Parathyroid adenoma (tissue), 2 donors: ENCODE measurements around the gene FMNL2.

Experiments
- H2AFZ ChIP-seq: fragments of 300-600 bp; sonication (generic); one replicate; pipeline ENCODE4 v1.7.0; 2017; ENCODE audit warnings: antibody characterized with exemption, mild to moderate bottlenecking
- H3K27ac ChIP-seq: fragments of 300-600 bp; sonication (generic); one replicate; pipeline ENCODE4 v1.7.0; 2017
- H3K27me3 ChIP-seq: fragments of 300-600 bp; sonication (generic); one replicate; pipeline ENCODE4 v1.7.0; 2017; ENCODE audit warnings: low read length; ENCODE audit not compliant: control insufficient read depth, insufficient read depth
- H3K36me3 ChIP-seq: fragments of 300-600 bp; sonication (generic); one replicate; pipeline ENCODE4 v1.7.0; 2017; ENCODE audit warnings: low read length; ENCODE audit not compliant: control insufficient read depth, insufficient read depth
- H3K4me1 ChIP-seq: fragments of 300-600 bp; sonication (generic); one replicate; pipeline ENCODE4 v1.7.0; 2017; ENCODE audit warnings: control low read depth
- H3K4me2 ChIP-seq: fragments of 300-600 bp; sonication (generic); one replicate; pipeline ENCODE4 v1.7.0; 2017; ENCODE audit warnings: low read length
- H3K4me3 ChIP-seq: fragments of 300-600 bp; sonication (generic); one replicate; pipeline ENCODE4 v1.7.0; 2017; ENCODE audit warnings: low read depth, low read length
- H3K79me2 ChIP-seq: fragments of 300-600 bp; sonication (generic); one replicate; pipeline ENCODE4 v1.7.0; 2017; ENCODE audit warnings: control low read depth
- H3K9ac ChIP-seq: fragments of 300-600 bp; sonication (generic); one replicate; pipeline ENCODE4 v1.7.0; 2017; ENCODE audit warnings: mild to moderate bottlenecking
- H3K9me3 ChIP-seq: fragments of 300-600 bp; sonication (generic); one replicate; pipeline ENCODE4 v1.7.0; 2017; ENCODE audit warnings: low read length; ENCODE audit not compliant: control insufficient read depth
- CTCF ChIP-seq: fragments of 300-600 bp; sonication (generic); IDR thresholded peaks from one replicate; pipeline ENCODE4 v1.7.0; 2017; ENCODE audit warnings: antibody characterized with exemption, mild to moderate bottlenecking
- donor health status: primary hyperparathyroidism.

The FMNL2 gene

GRCh38 chr2:152372438-152372984, 37.5 kb downstream of the FMNL2 start:
- no peak overlapping the region for H3K9ac ChIP-seq
- H3K79me2 ChIP-seq = peaks cover 2% of the 10 kb centered on the region
- peaks cover 21% of the 10 kb centered on the region for H3K4me1 ChIP-seq
- H2AFZ ChIP-seq = no peak overlapping the region
- H3K9me3 ChIP-seq = no peaks in the 10 kb centered on the region
- no peak for TF ChIP-seq CTCF
- no peaks in the 10 kb centered on the region for H3K36me3 ChIP-seq
- no peaks in the 10 kb centered on the region for H3K27me3 ChIP-seq
- no peak overlapping the region for H3K4me2 ChIP-seq
- no peak overlapping the region for H3K4me3 ChIP-seq
- H3K27ac ChIP-seq = no peak overlapping the region

- no peak for TF ChIP-seq CTCF
These were observed 40.2 kb downstream of the FMNL2 start for GRCh38 chr2:152375174-152375573.

GRCh38 chr2:152376385-152376784, 41.4 kb downstream of the FMNL2 start:
- H3K27ac ChIP-seq = no peak overlapping the region
- H3K9ac ChIP-seq = no peak overlapping the region
- no peak overlapping the region for H2AFZ ChIP-seq
- peaks cover 22% of the 10 kb centered on the region for H3K4me1 ChIP-seq
- TF ChIP-seq CTCF = no peak
- no peak overlapping the region for H3K4me3 ChIP-seq
- no peaks in the 10 kb centered on the region for H3K27me3 ChIP-seq
- H3K4me2 ChIP-seq = no peak overlapping the region
- H3K79me2 ChIP-seq = no peaks in the 10 kb centered on the region
- H3K9me3 ChIP-seq = no peaks in the 10 kb centered on the region
- no peaks in the 10 kb centered on the region for H3K36me3 ChIP-seq

More at GRCh38 chr2:152375174-152375573, 40.2 kb downstream of the FMNL2 start:
- H3K4me3 ChIP-seq = no peak overlapping the region
- H3K36me3 ChIP-seq = no peaks in the 10 kb centered on the region
- H3K4me1 ChIP-seq = peaks cover 17% of the 10 kb centered on the region
- no peak overlapping the region for H3K9ac ChIP-seq
- no peak overlapping the region for H3K27ac ChIP-seq
- H3K9me3 ChIP-seq = no peaks in the 10 kb centered on the region
- H3K27me3 ChIP-seq = no peaks in the 10 kb centered on the region
- H3K4me2 ChIP-seq = no peak overlapping the region
- no peaks in the 10 kb centered on the region for H3K79me2 ChIP-seq
- no peak overlapping the region for H2AFZ ChIP-seq

GRCh38 chr2:152376968-152377367, 42.0 kb downstream of the FMNL2 start:
- Histone ChIP-seq H3K27me3 (no peaks in the 10 kb centered on the region), H2AFZ (no peak overlapping the region), H3K36me3 (no peaks in the 10 kb centered on the region), H3K4me3 (no peak overlapping the region), H3K4me2 (no peak overlapping the region), H3K79me2 (peaks cover 2% of the 10 kb centered on the region), H3K9ac (no peak overlapping the region), H3K27ac (no peak overlapping the region), H3K4me1 (peaks cover 26% of the 10 kb centered on the region), H3K9me3 (no peaks in the 10 kb centered on the region)
- TF ChIP-seq CTCF = no peak

- no peak overlapping the region for H3K4me3 ChIP-seq
- H3K27ac ChIP-seq = no peak overlapping the region
- H3K9ac ChIP-seq = no peak overlapping the region
- no peaks in the 10 kb centered on the region for H3K9me3 ChIP-seq
- H3K4me1 ChIP-seq = peaks cover 17% of the 10 kb centered on the region
- no peak overlapping the region for H2AFZ ChIP-seq
- TF ChIP-seq CTCF = no peak
- H3K4me2 ChIP-seq = no peak overlapping the region
- no peaks in the 10 kb centered on the region for H3K27me3 ChIP-seq
- peaks cover 7% of the 10 kb centered on the region for H3K79me2 ChIP-seq
- H3K36me3 ChIP-seq = no peaks in the 10 kb centered on the region
These were observed 44.1 kb downstream of the FMNL2 start for GRCh38 chr2:152379089-152379488.
